IPS DF 4.7 (cell line): ENCODE data around the gene MPZL3.
"Not testable (repeated sequence)": the region's sequence is repeated elsewhere in the genome, so short reads cannot be mapped to it uniquely, and the experiment has no call there.

Experiments used
- DNase-seq: peaks from one replicate; pipeline ENCODE4 v3.0.0-alpha.2; 2013; ENCODE audit warnings: low spot score; ENCODE audit errors: extremely low read depth

The MPZL3 gene

DNA sequence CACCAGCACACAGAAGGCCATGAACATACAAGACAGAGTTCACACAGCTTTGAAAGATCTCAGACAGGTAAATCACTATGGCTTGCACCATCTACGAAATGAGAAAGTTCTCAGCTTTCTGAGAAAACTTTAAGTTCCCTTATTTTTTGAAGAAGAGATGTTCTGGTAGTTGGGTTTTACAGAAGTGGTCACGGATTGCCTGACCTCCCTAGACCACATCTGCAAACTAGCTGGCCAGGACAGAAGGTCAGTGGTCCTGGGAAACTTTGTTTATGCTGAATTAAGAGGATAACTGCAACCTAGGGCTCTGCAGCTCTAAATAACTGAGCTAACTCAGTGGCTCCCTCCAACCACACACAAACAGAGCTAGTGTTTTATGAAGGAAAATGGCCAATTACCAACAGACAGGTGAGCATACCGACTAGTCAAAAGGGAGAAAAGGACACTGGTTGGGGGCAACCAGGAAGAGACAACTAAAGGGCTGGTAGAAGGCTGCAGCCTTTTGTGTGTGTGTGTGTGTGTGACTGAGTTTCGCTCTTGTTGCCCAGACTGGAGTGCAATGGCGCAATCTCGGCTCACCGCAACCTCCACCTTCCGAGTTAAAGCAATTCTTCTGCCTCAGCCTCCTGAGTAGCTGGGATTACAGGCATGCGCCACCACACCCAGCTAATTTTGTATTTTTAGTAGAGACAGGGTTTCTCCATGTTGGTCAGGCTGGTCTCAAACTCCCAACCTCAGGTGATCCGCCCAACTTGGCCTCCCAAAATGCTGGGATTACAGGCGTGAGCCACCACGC lies 67.2 kb downstream of the MPZL3 start:
- no peak for DNase-seq

- not testable (repeated sequence) for DNase-seq
These were observed 68.5 kb downstream of the MPZL3 start for GRCh38 chr11:118183691-118184090.

- no peak for DNase-seq
These were observed 71.9 kb downstream of the MPZL3 start for GRCh38 chr11:118180300-118180703.

DNA sequence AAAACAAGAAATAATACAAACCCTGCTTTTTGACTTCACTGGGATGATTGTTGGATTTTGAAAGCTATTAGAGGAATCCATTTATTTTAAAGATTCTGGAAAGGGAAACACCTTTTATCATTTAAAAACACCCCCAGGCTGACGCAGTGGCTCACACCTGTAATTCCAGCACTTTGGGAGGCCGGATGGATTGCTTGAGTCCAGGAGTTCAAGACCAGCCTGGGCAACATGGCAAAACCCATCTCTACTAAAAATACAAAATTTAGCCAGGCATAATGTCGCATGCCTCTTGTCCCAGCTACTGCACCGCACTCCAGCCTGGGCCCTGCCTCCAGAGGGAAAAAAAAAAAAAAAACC lies 75.4 kb downstream of the MPZL3 start:
- DNase-seq, result no peak
